ENCODE measurements around the gene TRABD2A. TPM values are rescaled to one million over a fixed set of nuclear protein-coding genes. Genes with fewer than 3 reads are reported as not detected.
"Not testable (repeated sequence)": the region's sequence is repeated elsewhere in the genome, so short reads cannot be mapped to it uniquely, and the experiment has no call there.

Gene TRABD2A
- total RNA-seq, 1 experiment from 2014 or later: 7.1 TPM

GRCh38 chr2:84781942-84782716 is 98.8 kb downstream of the TRABD2A start:
- peak; percentile 31 for DNase-seq (ENCODE audit: low read depth)

GRCh38 chr2:84779781-84780180 is 101.1 kb downstream of the TRABD2A start:
- DNase-seq (ENCODE audit: low read depth): no peak

GRCh38 chr2:84778911-84779690 is 101.8 kb downstream of the TRABD2A start:
- no peak for DNase-seq (ENCODE audit: low read depth)

DNA sequence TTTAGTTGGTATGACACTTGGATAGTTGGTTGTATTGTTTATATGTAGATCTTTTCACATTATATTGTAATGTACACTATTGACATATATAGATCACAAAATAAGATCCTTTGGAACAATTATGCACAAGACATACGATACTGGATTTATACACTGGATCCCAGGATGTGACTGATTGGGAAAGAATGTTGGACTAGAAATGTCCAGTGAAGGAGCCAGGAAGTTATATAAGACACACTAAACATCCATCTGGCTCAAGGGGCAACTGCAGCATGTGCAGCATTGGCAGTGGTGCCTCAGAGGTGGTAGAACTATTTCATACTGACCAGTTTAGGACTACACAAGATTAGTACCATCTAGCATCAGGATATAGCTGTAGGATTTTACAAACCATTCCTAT is 104.9 kb downstream of the TRABD2A start:
- DNase-seq (ENCODE audit: low read depth): peak; percentile 63

GRCh38 chr2:84773562-84773961 is 107.3 kb downstream of the TRABD2A start:
- not testable (repeated sequence) for DNase-seq (ENCODE audit: low read depth)

Other genes with a start within 250 kb of the TRABD2A start
- 10,908 and 12,539 TPM in 2 replicates for gene TMSB10, start 24.6 kb upstream of the TRABD2A start, total RNA-seq (2014; rRNA removed; shearing (Covaris generic))
- gene KCMF1, start 90.1 kb upstream of the TRABD2A start, total RNA-seq (2014; rRNA removed; shearing (Covaris generic)): 48.3 and 56.4 TPM in 2 replicates